HG03097 (cell line): ENCODE results near the gene KRT14.
"Not testable (repeated sequence)": the region's sequence is repeated elsewhere in the genome, so short reads cannot be mapped to it uniquely, and the experiment has no call there.

Experiments
- ATAC-seq: cut with Tn5 transposase; IDR thresholded peaks from one replicate; pipeline ENCODE4 v1.9.1; 2021; ENCODE audit not compliant: unreplicated experiment, low FRiP score

Gene KRT14

DNA sequence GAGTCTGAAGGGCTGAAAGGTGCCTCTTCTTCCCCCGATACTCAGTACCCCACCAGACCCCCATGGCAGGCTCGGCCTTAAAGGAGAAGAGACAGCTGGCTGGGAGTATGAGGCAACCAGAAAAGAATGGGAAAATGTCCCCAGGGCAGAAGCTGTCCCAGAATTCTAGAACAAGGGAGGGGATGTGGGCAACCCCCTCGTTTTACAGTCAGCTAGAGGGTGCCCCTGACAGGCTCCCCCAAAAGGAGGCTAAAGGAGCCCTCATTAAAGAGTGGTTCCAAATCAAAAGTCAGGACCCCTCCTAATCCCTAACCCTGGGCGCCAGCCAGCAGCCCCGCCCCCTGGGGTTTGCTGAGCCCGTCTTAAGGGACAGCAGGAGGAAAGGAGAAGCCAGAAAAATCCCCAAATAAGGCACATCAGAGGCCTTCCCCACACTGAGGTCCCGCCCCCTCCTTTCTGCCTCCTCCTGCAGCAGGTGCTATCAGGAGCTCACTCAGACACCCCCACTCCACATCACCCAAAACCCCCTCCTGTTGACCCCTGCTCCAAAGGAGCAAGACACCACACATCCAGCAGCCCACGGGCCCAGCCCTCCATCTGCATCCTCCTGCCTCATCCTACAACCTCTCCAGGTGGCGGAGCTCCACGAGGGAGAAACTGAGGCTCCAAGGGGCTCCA, 36.6 kb upstream of the KRT14 start:
- not testable (repeated sequence) for ATAC-seq

GRCh38 chr17:41622340-41623183, 35.9 kb upstream of the KRT14 start:
- ATAC-seq: not testable (repeated sequence)

GRCh38 chr17:41621916-41622315, 35.2 kb upstream of the KRT14 start:
- ATAC-seq: no peak

DNA sequence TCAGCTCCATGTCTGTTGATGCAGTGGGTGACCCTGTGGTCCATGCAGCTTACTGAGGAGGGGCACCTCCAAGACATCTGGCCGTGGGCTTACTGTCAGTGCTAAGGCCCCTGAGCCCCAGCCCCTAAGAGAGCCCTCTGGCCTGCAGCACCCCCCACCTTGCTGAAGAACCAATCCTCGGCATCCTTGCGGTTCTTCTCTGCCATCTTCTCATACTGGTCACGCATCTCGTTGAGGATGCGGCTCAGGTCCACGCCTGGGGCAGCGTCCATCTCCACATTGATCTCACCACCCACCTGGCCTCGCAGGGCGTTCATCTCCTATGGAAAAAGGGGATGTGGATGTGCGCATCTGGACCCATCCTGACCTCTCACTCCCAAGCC, 34.7 kb upstream of the KRT14 start:
- ATAC-seq: not testable (repeated sequence)

DNA sequence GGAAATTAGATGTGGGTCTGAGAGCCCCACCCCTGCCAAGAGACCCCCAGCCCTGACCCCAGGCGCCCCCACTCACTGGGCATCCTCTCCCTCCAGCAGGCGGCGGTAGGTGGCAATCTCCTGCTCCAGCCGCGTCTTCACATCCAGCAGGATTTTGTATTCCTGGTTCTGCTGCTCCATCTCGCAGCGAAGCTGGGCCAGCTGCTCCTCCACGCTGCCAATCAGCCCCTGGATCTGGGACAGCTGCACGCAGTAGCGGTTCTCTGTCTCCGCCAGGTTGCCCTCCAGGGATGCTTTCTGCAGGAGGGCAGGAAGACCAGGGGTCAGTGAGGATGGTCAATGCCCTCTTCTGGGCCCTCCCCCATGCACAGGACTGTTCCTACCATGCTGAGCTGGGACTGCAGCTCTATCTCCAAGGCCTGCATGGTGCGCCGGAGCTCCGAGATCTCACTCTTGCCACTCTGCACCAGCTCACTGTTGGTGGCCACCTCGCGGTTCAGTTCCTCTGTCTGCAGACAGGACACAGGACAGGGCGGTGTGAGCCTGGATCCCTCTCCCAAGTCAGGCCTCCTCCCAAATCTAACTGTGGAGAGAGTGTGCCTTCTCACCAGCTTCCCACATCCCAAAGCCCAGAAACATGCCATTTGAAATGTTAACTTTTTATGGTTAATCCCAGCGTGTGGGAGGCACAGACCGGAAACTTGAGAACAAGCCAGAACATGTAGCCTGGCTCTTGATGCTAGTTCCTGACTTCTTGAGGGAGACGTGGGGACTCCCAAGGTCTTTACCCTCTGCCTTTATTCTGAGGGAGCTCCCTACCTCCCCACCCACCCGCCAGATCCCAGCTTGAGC, 34.1 kb upstream of the KRT14 start:
- ATAC-seq: no peak

- ATAC-seq: not testable (repeated sequence)
Observed at GRCh38 chr17:41619927-41620582, 33.4 kb upstream of the KRT14 start.

GRCh38 chr17:41619036-41619926, 32.6 kb upstream of the KRT14 start:
- no peak for ATAC-seq

- ATAC-seq: no peak
Observed at GRCh38 chr17:41618341-41619035, 31.8 kb upstream of the KRT14 start.

DNA sequence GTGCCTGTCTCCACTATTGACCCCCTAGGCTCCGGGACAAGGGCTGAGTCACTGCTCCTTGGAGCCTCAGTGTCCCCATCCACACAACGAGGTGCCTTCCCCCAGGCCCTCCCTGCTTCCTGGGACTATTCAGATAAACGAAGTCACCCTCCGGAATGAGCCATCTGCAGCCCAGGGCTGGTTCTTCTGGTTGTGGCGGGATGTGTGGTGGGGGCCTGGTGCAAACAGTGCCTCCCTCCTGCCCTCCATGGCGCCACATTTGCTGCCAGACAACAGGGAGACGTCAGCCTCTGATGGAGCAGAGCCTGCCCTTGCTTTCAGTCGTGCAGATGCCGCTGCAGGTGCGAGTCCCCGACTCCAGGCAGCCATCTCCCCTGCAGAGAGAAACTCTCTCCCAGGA, 31.0 kb upstream of the KRT14 start:
- no peak for ATAC-seq

DNA sequence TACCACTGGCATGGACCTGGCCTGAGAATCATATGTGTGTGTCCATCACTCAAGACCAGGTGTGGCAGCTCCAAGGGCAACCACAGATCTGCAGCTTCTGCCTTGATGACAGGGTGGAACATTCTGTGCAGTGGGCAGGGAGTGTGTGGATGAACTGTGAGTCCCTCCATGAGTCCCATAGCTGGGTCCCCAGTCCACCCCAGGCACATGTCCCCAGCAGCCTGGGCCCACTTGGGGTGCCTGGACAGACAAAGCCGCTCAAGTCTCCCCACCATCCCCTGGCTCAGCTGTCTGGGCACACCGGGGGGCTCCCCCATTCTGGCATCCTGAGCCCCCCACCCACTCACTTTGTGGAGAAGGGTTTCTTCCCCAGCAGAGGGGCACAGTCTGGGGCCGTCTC, 30.4 kb upstream of the KRT14 start:
- ATAC-seq: no peak

GRCh38 chr17:41616486-41616885, 29.8 kb upstream of the KRT14 start:
- ATAC-seq: not testable (repeated sequence)

GRCh38 chr17:41615454-41615853, 28.8 kb upstream of the KRT14 start:
- no peak for ATAC-seq

DNA sequence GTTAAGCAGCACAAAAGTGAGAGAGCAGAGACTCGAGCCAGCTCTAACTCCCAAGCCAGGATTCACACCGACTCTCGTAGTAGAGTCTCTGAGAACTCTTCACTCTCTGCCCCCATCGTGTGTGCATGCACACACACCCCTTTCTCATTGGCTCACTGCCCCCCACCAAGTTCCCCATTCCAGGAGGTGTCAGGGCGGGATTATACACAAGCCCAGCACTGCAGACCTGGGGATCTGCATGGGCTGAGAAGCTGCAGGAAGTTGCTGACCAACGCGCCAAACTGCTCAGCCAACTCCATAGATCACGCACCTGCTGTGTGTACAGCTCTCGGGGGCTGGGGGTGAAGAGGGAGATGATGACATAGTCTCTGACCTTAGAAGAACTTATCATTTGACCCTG, 28.1 kb upstream of the KRT14 start:
- ATAC-seq: not testable (repeated sequence)

DNA sequence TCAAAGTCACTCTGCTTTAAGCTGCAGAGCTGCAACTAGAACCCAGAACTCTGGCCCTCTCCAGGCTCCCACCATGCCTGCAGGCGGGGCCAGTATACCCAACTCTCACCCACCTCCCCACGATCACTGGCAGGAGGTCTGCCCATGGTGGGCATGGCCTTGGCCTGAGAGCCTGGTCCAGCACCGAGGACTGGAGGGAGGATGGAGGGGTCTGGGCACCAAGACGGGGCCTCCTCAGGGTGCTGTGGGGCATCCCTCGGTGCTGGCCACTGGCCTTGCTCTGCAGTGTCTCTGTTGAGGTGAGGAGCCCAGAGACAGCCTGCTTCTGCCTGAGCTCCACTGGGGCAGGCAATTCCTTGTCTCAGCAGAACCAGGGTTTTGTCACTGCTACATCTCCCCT, 27.4 kb upstream of the KRT14 start:
- ATAC-seq: no peak

GRCh38 chr17:41613277-41614082, 26.8 kb upstream of the KRT14 start:
- no peak for ATAC-seq

DNA sequence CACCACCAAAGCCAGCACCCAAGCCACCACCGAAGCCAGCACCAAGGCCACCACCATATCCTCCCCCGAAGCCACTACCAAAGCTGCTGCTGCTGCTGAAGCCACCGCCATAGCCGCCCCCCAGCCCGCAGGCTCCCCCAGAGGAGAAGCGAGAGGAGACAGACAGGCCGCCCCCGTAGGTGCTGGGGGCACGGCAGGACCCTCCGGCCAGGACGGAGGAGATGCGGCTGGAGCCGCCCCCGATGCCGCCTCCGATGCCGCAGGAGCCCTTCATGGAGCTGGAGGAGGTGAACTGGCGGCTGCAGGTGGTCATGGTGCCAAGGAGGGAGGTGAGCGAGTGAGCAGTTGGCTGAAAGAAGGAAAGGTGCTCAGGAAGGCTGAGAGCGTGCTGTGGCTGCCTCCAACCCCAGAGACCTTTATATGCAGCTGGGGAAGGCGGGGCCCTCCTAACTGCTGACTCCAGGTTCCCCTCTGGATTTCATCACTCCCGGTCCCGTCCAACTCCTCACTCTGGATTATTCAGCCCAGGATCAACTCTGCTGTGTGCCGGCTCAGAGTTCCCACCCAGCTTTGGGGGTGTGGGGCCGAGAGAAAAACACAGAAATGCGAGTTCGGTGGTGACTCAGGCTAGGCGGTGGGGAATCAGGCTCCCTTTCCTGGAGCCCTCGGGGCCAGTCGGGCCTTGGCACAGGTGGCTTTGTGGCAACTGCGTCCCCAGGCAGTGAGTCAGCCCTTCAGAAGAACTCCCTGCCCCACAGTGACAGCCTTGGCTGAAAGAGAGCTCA, 25.9 kb upstream of the KRT14 start, which contains the start of gene KRT16:
TSS of gene KRT16 (minus strand) at position 392 of the 785 bp plus-strand sequence. CDS start at position 313, 79 bp downstream.
- not testable (repeated sequence) for ATAC-seq

GRCh38 chr17:41610965-41611640, 24.4 kb upstream of the KRT14 start:
- ATAC-seq: no peak
